Stomach (tissue), 9 donors: Measurements from ENCODE around the gene SLC35G6. TPM values are rescaled to one million over a fixed set of nuclear protein-coding genes. Genes with fewer than 3 reads are reported as not detected.
A peak's percentile ranks its signal among the peaks of the same experiment; 100 is the strongest.
"Not testable (repeated sequence)": the region's sequence is repeated elsewhere in the genome, so short reads cannot be mapped to it uniquely, and the experiment has no call there.

Experiments used
- DNase-seq, 2 donors: peaks; one replicate each; pipeline versions ENCODE4 v3.0.0 to v3.0.0-alpha.2; 2013 to 2019
- H3K27ac ChIP-seq, 5 donors: fragments of 200-600 bp in 4 of 5; sonication (generic) in 4 of 5; one replicate each; pipeline ENCODE4 v1.5.1; 2013 to 2019; ENCODE audit warnings: mild to moderate bottlenecking in 1 of 5, moderate library complexity in 1 of 5
- H3K27me3 ChIP-seq, 3 donors: fragments of 200-600 bp; sonication (generic); one replicate each; pipeline ENCODE4 v1.5.1; 2017 to 2019; ENCODE audit warnings: mixed run types in 1 of 3
- H3K36me3 ChIP-seq, 4 donors: fragments of 200-600 bp; sonication (generic); 1 replicate in 3 of 4; 2 replicates in 1 of 4; pipeline ENCODE4 v1.5.1; 2016 to 2019
- H3K4me1 ChIP-seq, 4 donors: fragments of 200-600 bp; sonication (generic); one replicate each; pipeline ENCODE4 v1.5.1; 2016 to 2019
- H3K4me3 ChIP-seq, 4 donors: fragments of 200-600 bp; sonication (generic) in 3 of 4; one replicate each; pipeline ENCODE4 v1.5.1; 2016 to 2019; ENCODE audit warnings: mild to moderate bottlenecking in 1 of 4
- H3K9me3 ChIP-seq, 4 donors: fragments of 200-600 bp; sonication (generic); one replicate each; pipeline ENCODE4 v1.5.1; 2016 to 2019
- EP300 ChIP-seq: sonication (generic); formaldehyde crosslinking; IDR thresholded peaks from one replicate; pipeline ENCODE4 v1.6.1; 2017; ENCODE audit warnings: antibody characterized with exemption
- POLR2A ChIP-seq, 4 donors: fragments of 450-650 bp; IDR thresholded peaks; one replicate each; pipeline ENCODE4 v1.6.1; 2016; ENCODE audit warnings: antibody characterized with exemption in 4 of 4, control low read depth in 2 of 4, mild to moderate bottlenecking in 1 of 4, moderate library complexity in 1 of 4
- POLR2AphosphoS5 ChIP-seq, 3 donors: sonication (generic); formaldehyde crosslinking; IDR thresholded peaks; one replicate each; pipeline ENCODE4 v1.6.1; 2016; ENCODE audit warnings: antibody characterized with exemption in 3 of 3
- WGBS, 5 donors: extraction: QIAGEN DNeasy Blood & Tissue Kit in 3 of 5; methylation state at CpG; one replicate each; pipeline versions ENCODE4 v1.1.5 to v1.1.7; 2013 to 2018; 5-methylcytosine and 5-hydroxymethylcytosine counted together
- intact Hi-C: fragments of 100-400 bp; cut with DNase I; formaldehyde crosslinking; loops from one replicate; pipeline ENCODE4 v1.15.1; 2023; ENCODE audit warnings: low total_unique reads
- polyA plus RNA-seq, 3 donors: library from polyadenylated mRNA; stranded (reverse); fragments of 200-250 nt; gene quantifications; one replicate each; pipeline ENCODE4 v1.2.3, GENCODE V29; 2013
- total RNA-seq, 5 donors: library from RNA; depleted of rRNA; stranded (reverse); fragments of >200 nt; gene quantifications; one replicate each; pipeline versions ENCODE4 v1.1.0 to v1.2.3, GENCODE V29; 2014 to 2016
- TF ChIP-seq, protein P1 (sequence below), 7 experiments: fragments of 450-650 bp in 4 of 7; fragments of 200-600 bp in 3 of 7; sonication (generic) in 3 of 7; IDR thresholded peaks; one replicate each; pipeline ENCODE4 v1.5.1; 2016 to 2019; ENCODE audit warnings: antibody characterized with exemption in 7 of 7, control low read depth in 2 of 7, mild to moderate bottlenecking in 1 of 7
- donor health status: healthy with polysubstance abuse.
- donor health status: Bipolar disorder and iron deficiency.
- donor health status: healthy.

The SLC35G6 gene
- total and polyA plus RNA-seq, 8 donors, result not detected

- Histone ChIP-seq H3K27ac (peak overlapping the region; percentile 97 to 100 (median 100)), H3K36me3 (no peaks in the 10 kb centered on the region), H3K4me3 (peak overlapping the region; percentile 87 to 99 (median 96)), H3K9me3 (no peaks in the 10 kb centered on the region), H3K27me3 (no peaks in the 10 kb centered on the region), H3K4me1 (peaks cover 38 to 85% (median 69%) of the 10 kb centered on the region in 4 donors)
- intact Hi-C loops, result loop anchor here (5.0 kb wide), 1 partner anchor 41 kb away; the partner anchor contains the start of genes FGF11 and TMEM102
- DNase-seq, result peak; percentile 55 to 86
- 7 to 25% (median 16%) methylated on average over 17 to 39 of the region's 40 CpGs for WGBS, 5 donors
- TF ChIP-seq EP300, result no peak
- no peak for TF ChIP-seq POLR2A (IDR thresholded peaks at IDR 0.05)
- TF ChIP-seq, protein P1, sequence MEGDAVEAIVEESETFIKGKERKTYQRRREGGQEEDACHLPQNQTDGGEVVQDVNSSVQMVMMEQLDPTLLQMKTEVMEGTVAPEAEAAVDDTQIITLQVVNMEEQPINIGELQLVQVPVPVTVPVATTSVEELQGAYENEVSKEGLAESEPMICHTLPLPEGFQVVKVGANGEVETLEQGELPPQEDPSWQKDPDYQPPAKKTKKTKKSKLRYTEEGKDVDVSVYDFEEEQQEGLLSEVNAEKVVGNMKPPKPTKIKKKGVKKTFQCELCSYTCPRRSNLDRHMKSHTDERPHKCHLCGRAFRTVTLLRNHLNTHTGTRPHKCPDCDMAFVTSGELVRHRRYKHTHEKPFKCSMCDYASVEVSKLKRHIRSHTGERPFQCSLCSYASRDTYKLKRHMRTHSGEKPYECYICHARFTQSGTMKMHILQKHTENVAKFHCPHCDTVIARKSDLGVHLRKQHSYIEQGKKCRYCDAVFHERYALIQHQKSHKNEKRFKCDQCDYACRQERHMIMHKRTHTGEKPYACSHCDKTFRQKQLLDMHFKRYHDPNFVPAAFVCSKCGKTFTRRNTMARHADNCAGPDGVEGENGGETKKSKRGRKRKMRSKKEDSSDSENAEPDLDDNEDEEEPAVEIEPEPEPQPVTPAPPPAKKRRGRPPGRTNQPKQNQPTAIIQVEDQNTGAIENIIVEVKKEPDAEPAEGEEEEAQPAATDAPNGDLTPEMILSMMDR (IDR thresholded peaks at IDR 0.05), result no peak
- no peak for TF ChIP-seq POLR2AphosphoS5 (IDR thresholded peaks at IDR 0.05)
Observed at GRCh38 chr17:7478276-7479212, 2.7 kb upstream of the SLC35G6 start.

DNA sequence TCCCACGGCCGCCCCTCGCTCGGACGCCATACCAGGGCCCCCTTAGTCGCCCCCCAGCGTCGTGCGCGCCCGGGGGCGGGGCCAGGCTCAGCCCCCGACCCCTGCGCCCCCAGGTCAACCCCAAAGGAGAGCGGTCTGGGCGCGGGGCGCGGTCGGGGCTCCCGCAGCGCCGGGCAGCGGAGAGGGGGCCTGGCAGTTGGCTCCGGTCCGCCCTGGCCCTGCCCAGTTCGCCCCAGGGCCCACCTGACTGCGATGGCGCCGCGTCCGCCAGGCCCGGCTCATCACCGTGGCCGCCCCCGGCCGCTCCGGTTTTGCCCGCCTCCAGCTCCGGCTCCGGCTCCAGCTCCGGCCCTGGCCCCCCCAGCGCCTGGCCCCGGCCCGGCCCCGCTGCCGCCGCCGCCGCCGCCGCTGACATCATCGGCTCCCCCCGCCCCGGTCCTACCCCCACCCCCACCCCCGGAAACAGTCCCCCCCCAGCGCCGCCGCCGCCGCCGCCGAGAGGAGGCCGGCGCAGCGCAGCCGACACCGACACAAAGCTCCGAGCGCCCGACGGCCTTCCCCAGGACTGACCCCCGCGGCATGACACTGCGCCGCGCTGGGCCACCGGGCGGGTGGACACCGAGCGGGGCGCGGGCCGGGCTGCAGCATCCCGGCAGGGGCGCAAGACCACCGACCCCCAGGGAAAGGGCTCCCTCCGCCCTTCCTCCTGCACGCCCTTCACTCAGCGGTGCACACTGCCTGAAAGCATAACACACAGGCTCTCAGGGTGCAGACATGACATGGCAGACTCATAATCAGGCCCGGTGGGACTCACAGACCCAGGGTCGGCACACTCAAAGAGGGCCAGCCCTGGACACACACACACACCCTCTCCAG lies 1.8 kb upstream of the SLC35G6 start, which contains the start of gene ZBTB4:
Gene ZBTB4, minus strand, starts transcription at position 419 of the 876 bp plus-strand sequence. CDS start 12,830 bp downstream, outside the sequence.
- intact Hi-C loops, result loop anchor here (5.0 kb wide), 1 partner anchor 42 kb away; the partner anchor contains the start of genes FGF11 and TMEM102
- TF ChIP-seq POLR2AphosphoS5 (IDR thresholded peaks at IDR 0.05) (peak in 2 of 3 donors; percentile 35 to 70), EP300 (no peak), POLR2A (IDR thresholded peaks at IDR 0.05) (peak in 1 of 4 donors; percentile 24)
- TF ChIP-seq, protein P1 (IDR thresholded peaks at IDR 0.05), result no peak
- Histone ChIP-seq H3K36me3 (no peaks in the 10 kb centered on the region), H3K9me3 (no peaks in the 10 kb centered on the region), H3K27ac (peak within 1 kb of the TSS; percentile 97 to 100 (median 100)), H3K27me3 (no peaks in the 10 kb centered on the region), H3K4me1 (peaks cover 38 to 78% (median 67%) of the 10 kb centered on the region in 4 donors), H3K4me3 (peak within 1 kb of the TSS; percentile 87 to 99 (median 96))
- 0 to 1% (median 1%) methylated on average over 21 to 92 of the region's 92 CpGs for WGBS, 5 donors
- DNase-seq, result peak; percentile 65 to 87

- H3K36me3 ChIP-seq, result no peaks in the 10 kb centered on the region
- DNase-seq, result no peak
- H3K4me1 ChIP-seq, result peaks cover 38 to 74% (median 65%) of the 10 kb centered on the region in 4 donors
- peak overlapping the region; percentile 97 to 100 (median 100) for H3K27ac ChIP-seq
- TF ChIP-seq EP300 (no peak), POLR2A (IDR thresholded peaks at IDR 0.05) (no peak), POLR2AphosphoS5 (IDR thresholded peaks at IDR 0.05) (no peak)
- TF ChIP-seq, protein P1 (IDR thresholded peaks at IDR 0.05), result no peak
- WGBS, 5 donors, result 1 to 7% (median 5%) methylated on average over 8 of the region's 8 CpGs
- H3K9me3 ChIP-seq, result no peaks in the 10 kb centered on the region
- peak overlapping the region; percentile 87 to 99 (median 96) for H3K4me3 ChIP-seq
- H3K27me3 ChIP-seq, result no peaks in the 10 kb centered on the region
- intact Hi-C loops, result no loop called here
Observed at GRCh38 chr17:7480089-7480384, 1.2 kb upstream of the SLC35G6 start.

DNA sequence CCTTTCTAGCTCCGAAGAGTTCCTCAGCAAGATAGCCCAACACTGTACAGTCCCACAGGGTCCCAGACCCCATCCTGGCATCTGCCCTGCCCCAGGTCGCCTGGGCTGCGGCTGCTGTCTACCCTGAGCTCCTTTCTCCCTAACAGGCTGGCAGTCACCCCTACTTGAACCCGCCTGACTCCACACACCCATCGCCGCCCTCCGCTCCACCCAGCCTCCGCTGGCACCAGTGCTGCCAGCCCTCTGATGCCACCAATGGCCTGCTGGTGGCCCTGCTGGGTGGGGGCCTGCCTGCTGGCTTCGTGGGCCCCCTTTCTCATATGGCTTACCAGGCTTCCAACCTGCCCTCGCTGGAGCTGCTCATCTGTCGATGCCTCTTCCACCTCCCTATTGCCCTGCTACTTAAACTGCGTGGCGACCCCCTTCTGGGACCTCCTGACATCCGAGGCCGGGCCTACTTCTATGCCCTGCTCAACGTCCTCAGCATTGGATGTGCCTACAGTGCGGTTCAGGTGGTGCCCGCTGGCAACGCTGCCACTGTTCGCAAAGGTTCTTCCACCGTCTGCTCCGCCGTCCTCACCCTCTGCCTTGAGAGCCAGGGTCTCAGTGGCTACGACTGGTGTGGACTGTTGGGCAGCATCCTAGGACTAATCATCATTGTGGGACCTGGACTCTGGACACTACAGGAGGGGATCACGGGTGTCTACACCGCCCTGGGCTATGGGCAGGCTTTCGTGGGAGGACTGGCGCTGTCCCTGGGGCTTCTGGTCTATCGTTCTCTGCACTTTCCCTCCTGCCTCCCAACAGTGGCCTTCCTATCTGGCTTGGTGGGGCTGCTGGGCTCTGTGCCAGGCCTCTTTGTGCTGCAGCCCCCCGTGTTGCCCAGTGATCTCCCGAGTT lies 846 bp downstream of the SLC35G6 start:
- intact Hi-C loops, DNase-seq, H3K4me3 ChIP-seq, H3K27me3 ChIP-seq, H3K36me3 ChIP-seq, H3K9me3 ChIP-seq: not testable (repeated sequence)
- peaks cover 34 to 74% (median 65%) of the 10 kb centered on the region in 4 donors for H3K4me1 ChIP-seq
- 83 to 86% (median 84%) methylated on average over 24 to 31 of the region's 31 CpGs for WGBS, 5 donors
- H3K27ac ChIP-seq, result peak overlapping the region; percentile 94 to 100 (median 99)

DNA sequence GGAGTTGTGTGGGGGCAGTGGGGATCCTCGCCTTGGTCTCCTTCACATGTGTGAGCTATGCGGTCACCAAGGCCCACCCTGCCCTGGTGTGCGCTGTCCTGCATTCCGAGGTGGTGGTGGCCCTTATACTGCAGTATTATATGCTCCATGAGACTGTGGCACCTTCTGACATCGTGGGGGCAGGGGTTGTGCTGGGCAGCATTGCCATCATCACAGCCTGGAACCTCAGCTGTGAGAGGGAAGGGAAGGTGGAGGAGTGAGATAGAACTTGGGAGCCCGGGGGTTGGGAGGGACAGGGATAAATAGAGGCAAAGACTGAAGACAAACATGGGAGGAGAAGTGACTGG lies 1.5 kb downstream of the SLC35G6 start:
- 48 to 69% (median 63%) methylated on average over 6 of the region's 6 CpGs for whole genome bisulfite sequencing, 5 donors
- H3K4me1 ChIP-seq, result peaks cover 33 to 74% (median 65%) of the 10 kb centered on the region in 4 donors

More for the DNA sequence above, 1.5 kb downstream of the SLC35G6 start:
- H3K27me3 ChIP-seq, H3K36me3 ChIP-seq, intact Hi-C loops, H3K9me3 ChIP-seq, DNase-seq: not testable (repeated sequence)
- peak overlapping the region in 3 of 4 donors; percentile 55 to 71 (median 57) for H3K4me3 ChIP-seq
- peak overlapping the region; percentile 94 to 100 (median 99) for H3K27ac ChIP-seq
